Measurements from ENCODE around the gene DDX10. TPM values are rescaled to one million over a fixed set of nuclear protein-coding genes. Genes with fewer than 3 reads are reported as not detected.

Gene DDX10
- total and polyA plus RNA-seq, 9 of the 15 experiments (the other 6 are each of a cell fraction or from before 2014, with no cell fraction given), result 33.9 to 94.6 (median 50.7) TPM

DNA sequence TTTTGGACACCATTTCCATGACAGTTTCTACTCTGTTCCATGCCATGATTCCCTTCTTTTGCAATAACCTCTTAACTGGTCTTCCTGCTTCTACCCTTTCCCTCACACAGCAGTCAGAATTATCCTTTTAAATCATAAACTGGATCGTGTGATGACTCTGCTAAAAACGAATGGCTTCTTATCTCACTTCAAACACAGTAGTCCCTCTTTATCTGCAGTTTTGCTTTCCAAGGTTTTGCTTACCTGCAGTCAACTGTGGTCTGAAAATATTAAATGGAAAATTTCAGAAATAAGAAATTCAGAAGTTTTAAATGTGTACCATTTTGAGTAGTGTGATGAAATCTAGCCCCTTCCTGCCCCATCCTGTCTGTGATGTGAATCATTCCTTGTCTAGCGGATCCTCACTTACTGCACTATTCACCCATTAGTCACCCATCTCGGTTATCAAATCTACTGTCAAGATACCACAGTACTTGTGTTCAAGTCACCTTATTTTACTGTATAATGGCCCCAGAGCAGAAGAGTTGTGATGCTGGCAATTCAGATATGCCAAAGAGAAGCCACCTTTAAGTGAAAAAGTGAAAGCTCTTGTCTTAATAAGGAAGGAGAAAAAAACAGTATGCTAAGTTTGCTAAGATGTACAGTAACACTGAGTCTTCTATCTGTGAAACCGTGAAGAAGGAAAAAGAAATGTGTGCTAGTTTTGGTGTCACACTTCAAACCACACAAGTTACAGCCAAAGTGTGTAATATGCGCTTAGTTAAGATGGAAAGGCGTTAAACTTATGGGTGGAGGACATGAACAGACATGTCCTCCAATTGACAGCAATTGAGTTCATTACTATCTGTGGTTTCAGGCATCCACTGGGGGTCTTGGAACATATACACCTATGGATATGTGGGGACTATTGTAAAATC lies 283.0 kb downstream of the DDX10 start (continued):
- TF ChIP-seq, protein P1, sequence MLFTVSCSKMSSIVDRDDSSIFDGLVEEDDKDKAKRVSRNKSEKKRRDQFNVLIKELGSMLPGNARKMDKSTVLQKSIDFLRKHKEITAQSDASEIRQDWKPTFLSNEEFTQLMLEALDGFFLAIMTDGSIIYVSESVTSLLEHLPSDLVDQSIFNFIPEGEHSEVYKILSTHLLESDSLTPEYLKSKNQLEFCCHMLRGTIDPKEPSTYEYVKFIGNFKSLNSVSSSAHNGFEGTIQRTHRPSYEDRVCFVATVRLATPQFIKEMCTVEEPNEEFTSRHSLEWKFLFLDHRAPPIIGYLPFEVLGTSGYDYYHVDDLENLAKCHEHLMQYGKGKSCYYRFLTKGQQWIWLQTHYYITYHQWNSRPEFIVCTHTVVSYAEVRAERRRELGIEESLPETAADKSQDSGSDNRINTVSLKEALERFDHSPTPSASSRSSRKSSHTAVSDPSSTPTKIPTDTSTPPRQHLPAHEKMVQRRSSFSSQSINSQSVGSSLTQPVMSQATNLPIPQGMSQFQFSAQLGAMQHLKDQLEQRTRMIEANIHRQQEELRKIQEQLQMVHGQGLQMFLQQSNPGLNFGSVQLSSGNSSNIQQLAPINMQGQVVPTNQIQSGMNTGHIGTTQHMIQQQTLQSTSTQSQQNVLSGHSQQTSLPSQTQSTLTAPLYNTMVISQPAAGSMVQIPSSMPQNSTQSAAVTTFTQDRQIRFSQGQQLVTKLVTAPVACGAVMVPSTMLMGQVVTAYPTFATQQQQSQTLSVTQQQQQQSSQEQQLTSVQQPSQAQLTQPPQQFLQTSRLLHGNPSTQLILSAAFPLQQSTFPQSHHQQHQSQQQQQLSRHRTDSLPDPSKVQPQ (CRISPR knock-in tag; IDR thresholded peaks at IDR 0.05; ENCODE audit: borderline replicate concordance), result no peak
- TF ChIP-seq NFIX (CRISPR knock-in tag; IDR thresholded peaks at IDR 0.05; ENCODE audit: low read depth), result no peak
- TF ChIP-seq SETDB1 (IDR thresholded peaks at IDR 0.05; ENCODE audit: low read length), result no peak
- TF ChIP-seq SP1 (CRISPR knock-in tag; IDR thresholded peaks at IDR 0.05), result no peak
- TF ChIP-seq ETV1 (tag; conservative IDR thresholded peaks at IDR 0.05; ENCODE audit: low read depth), result no peak
- TF ChIP-seq ZNF589 (CRISPR knock-in tag; IDR thresholded peaks at IDR 0.05; ENCODE audit: low read depth), result no peak
- no peak for TF ChIP-seq ZZZ3 (IDR thresholded peaks at IDR 0.05)
- peak; percentile 52; the same call in 1 of the 2 replicates for TF ChIP-seq MAFF (IDR thresholded peaks at IDR 0.05; ENCODE audit: low read length)
- no peak for TF ChIP-seq EZH2 (IDR thresholded peaks at IDR 0.05; ENCODE audit: borderline replicate concordance, low read depth, low read length)
- TF ChIP-seq YY1 (IDR thresholded peaks at IDR 0.05; ENCODE audit: borderline replicate concordance in 1 of 3, control insufficient read depth in 1 of 3, extremely low read depth in 1 of 3, insufficient read depth in 3 of 3, insufficient read length in 1 of 3, insufficient replicate concordance in 2 of 3, low read depth in 1 of 3, low read length in 2 of 3), result no peak
- TF ChIP-seq, protein P2, sequence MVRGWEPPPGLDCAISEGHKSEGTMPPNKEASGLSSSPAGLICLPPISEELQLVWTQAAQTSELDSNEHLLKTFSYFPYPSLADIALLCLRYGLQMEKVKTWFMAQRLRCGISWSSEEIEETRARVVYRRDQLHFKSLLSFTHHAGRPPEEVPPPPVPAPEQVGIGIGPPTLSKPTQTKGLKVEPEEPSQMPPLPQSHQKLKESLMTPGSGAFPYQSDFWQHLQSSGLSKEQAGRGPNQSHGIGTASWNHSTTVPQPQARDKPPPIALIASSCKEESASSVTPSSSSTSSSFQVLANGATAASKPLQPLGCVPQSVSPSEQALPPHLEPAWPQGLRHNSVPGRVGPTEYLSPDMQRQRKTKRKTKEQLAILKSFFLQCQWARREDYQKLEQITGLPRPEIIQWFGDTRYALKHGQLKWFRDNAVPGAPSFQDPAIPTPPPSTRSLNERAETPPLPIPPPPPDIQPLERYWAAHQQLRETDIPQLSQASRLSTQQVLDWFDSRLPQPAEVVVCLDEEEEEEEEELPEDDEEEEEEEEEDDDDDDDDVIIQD (CRISPR knock-in tag; IDR thresholded peaks at IDR 0.05), result no peak
- TF ChIP-seq ARID1B (IDR thresholded peaks at IDR 0.05), result peak; percentile 76
- no peak for TF ChIP-seq ZNF384 (IDR thresholded peaks at IDR 0.05; ENCODE audit: low read depth, low read length)
- TF ChIP-seq, protein P3, sequence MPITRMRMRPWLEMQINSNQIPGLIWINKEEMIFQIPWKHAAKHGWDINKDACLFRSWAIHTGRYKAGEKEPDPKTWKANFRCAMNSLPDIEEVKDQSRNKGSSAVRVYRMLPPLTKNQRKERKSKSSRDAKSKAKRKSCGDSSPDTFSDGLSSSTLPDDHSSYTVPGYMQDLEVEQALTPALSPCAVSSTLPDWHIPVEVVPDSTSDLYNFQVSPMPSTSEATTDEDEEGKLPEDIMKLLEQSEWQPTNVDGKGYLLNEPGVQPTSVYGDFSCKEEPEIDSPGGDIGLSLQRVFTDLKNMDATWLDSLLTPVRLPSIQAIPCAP (CRISPR knock-in tag; IDR thresholded peaks at IDR 0.05; ENCODE audit: borderline replicate concordance), result no peak
- TF ChIP-seq ZNF764 (CRISPR knock-in tag; IDR thresholded peaks at IDR 0.05; ENCODE audit: low read depth), result no peak
- peak; percentile 31 for TF ChIP-seq TAL1 (IDR thresholded peaks at IDR 0.05)
- no peak for TF ChIP-seq MTA3 (IDR thresholded peaks at IDR 0.05; ENCODE audit: borderline replicate concordance)
- no peak for TF ChIP-seq ZNF3 (CRISPR knock-in tag; IDR thresholded peaks at IDR 0.05)
- TF ChIP-seq, protein P4, sequence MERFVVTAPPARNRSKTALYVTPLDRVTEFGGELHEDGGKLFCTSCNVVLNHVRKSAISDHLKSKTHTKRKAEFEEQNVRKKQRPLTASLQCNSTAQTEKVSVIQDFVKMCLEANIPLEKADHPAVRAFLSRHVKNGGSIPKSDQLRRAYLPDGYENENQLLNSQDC (CRISPR knock-in tag; IDR thresholded peaks at IDR 0.05), result no peak
- TF ChIP-seq ZNF212 (CRISPR knock-in tag; IDR thresholded peaks at IDR 0.05), result no peak
- no peak for TF ChIP-seq EHMT2 (IDR thresholded peaks at IDR 0.05)
- TF ChIP-seq, protein P5, sequence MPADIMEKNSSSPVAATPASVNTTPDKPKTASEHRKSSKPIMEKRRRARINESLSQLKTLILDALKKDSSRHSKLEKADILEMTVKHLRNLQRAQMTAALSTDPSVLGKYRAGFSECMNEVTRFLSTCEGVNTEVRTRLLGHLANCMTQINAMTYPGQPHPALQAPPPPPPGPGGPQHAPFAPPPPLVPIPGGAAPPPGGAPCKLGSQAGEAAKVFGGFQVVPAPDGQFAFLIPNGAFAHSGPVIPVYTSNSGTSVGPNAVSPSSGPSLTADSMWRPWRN (IDR thresholded peaks at IDR 0.05; ENCODE audit: low read depth), result no peak
